Type B pancreatic cell (in vitro differentiated cells): ENCODE measurements around the gene SNAP47. TPM values are rescaled to one million over a fixed set of nuclear protein-coding genes. Genes with fewer than 3 reads are reported as not detected.

Experiments used
- DNase-seq: peaks from one replicate; pipeline ENCODE4 v3.0.0; 2021; ENCODE audit warnings: mixed read lengths; ENCODE audit not compliant: unreplicated experiment; ENCODE audit errors: extremely low spot score
- H3K27ac Mint-ChIP-seq: 2 replicates; pipeline ENCODE4 v1.8.0; 2021; ENCODE audit warnings: mild to moderate bottlenecking, mixed read lengths
- H3K27me3 Mint-ChIP-seq: 2 replicates; pipeline ENCODE4 v1.8.0; 2021; ENCODE audit warnings: mixed read lengths
- H3K36me3 Mint-ChIP-seq: 2 replicates; pipeline ENCODE4 v1.8.0; 2021; ENCODE audit warnings: mixed read lengths
- H3K4me1 Mint-ChIP-seq: one replicate; pipeline ENCODE4 v1.8.0; 2021; ENCODE audit warnings: mixed read lengths; ENCODE audit not compliant: unreplicated experiment
- H3K4me3 Mint-ChIP-seq: 2 replicates; pipeline ENCODE4 v1.8.0; 2021; ENCODE audit warnings: mild to moderate bottlenecking, mixed read lengths
- H3K9me3 Mint-ChIP-seq: 2 replicates; pipeline ENCODE4 v1.8.0; 2021; ENCODE audit warnings: mixed read lengths
- total RNA-seq: library from RNA; stranded (reverse); gene quantifications from 2 replicates; pipeline ENCODE4 v1.2.1, GENCODE V29; 2021; ENCODE audit warnings: low replicate concordance
- TF ChIP-seq, protein P1 (sequence below): fragments of 200-600 bp; sonication (generic); conservative IDR thresholded peaks from 2 replicates; pipeline ENCODE4 v1.5.0; 2021; ENCODE audit warnings: antibody characterized with exemption, mild to moderate bottlenecking

Gene SNAP47
- total RNA-seq, 1 donor from 2014 or later, result 46.2 TPM

DNA sequence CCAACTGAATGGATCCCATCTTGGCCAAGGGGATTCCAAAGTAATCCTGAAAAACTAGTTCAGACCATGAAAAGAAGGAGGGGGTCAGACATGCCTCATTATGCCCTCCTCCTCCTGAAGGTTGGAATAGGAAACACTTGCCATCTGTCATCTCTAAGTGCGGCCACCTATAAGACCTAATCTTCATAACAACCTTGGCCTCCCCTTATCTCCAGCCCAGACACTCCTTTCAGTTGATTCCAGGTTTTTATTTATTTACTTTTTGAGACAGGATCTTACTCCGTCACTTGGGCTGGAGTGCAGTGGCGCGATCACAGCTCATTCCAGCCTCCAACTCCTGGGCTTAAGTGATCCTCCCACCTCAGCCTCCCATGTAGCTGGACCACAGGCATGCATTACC is 19.7 kb downstream of the SNAP47 start:
- DNase-seq, result no peak
- H3K4me3 Mint-ChIP-seq, result no peak overlapping the region
- H3K9me3 Mint-ChIP-seq, result no peaks in the 10 kb centered on the region
- no peaks in the 10 kb centered on the region for H3K4me1 Mint-ChIP-seq
- H3K27me3 Mint-ChIP-seq, result no peaks in the 10 kb centered on the region
- H3K27ac Mint-ChIP-seq, result no peak overlapping the region
- peaks cover 3% of the 10 kb centered on the region for H3K36me3 Mint-ChIP-seq
- TF ChIP-seq, protein P1, sequence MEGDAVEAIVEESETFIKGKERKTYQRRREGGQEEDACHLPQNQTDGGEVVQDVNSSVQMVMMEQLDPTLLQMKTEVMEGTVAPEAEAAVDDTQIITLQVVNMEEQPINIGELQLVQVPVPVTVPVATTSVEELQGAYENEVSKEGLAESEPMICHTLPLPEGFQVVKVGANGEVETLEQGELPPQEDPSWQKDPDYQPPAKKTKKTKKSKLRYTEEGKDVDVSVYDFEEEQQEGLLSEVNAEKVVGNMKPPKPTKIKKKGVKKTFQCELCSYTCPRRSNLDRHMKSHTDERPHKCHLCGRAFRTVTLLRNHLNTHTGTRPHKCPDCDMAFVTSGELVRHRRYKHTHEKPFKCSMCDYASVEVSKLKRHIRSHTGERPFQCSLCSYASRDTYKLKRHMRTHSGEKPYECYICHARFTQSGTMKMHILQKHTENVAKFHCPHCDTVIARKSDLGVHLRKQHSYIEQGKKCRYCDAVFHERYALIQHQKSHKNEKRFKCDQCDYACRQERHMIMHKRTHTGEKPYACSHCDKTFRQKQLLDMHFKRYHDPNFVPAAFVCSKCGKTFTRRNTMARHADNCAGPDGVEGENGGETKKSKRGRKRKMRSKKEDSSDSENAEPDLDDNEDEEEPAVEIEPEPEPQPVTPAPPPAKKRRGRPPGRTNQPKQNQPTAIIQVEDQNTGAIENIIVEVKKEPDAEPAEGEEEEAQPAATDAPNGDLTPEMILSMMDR, result no peak

DNA sequence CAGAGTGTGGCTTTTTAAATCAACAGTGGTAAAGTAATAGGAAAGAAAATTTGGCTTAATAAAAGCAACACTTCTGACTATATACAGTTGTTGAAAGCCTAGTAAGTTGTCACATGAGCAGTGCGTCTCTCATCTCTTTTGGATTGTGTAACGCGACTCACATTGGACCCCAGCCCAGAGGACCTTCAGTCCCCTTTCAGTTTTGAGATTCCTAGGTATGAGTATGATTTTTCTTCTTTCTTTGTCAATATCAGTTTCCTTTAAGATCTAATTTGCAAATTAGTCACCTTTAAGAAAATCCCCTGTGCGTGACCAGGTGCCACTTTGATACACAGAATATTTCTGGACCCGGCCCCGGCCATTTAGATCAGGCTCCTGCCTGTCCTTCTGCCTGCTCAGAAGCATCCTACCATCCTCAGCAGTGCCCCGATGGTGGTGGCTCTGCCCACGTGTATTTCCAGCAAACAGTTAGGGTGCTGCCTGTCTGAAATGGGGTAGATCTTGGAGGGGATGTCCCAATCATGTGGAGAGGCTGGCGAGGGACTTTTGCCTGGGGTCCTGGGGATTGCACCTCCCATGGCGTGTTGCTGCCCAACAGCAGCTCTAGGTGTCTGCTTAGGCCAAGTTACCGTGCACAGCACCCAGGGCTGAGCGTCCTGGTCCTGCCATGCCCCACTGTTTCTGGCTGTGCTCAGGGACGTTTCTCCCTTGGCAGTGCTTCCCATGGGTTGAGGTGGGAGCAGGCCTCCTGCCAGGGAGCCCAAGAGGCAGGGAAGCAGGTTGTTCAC is 21.1 kb downstream of the SNAP47 start:
- Mint-ChIP-seq H3K36me3 (peaks cover 7% of the 10 kb centered on the region), H3K27me3 (no peaks in the 10 kb centered on the region)
- TF ChIP-seq, protein P1, result no peak

DNA sequence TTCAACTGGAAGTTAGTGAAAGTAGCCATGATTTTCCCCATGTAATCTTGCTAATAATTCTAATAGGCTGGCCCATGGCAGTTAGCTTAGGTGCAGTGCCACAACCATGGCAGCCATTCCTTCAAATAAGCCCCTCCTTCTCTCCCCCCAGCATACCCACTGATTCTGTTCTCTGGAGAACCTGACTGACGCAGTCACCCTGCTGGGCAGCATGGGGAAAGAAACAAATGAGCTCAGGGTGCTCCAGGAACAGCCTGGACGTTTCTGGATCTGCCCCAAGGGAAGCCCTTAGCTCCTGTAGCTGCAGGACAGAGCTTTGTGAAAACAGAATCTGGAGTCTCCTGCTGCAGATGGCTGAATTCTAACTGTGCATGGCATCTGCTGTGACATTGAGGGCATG is 22.5 kb downstream of the SNAP47 start:
- no peaks in the 10 kb centered on the region for H3K4me1 Mint-ChIP-seq
- H3K27ac Mint-ChIP-seq, result no peak overlapping the region
- H3K4me3 Mint-ChIP-seq, result no peak overlapping the region
- H3K27me3 Mint-ChIP-seq, result no peaks in the 10 kb centered on the region
- no peak for DNase-seq
- H3K9me3 Mint-ChIP-seq, result no peaks in the 10 kb centered on the region
- TF ChIP-seq, protein P1, result no peak
- H3K36me3 Mint-ChIP-seq, result peaks cover 7% of the 10 kb centered on the region

More for the DNA sequence above, 21.1 kb downstream of the SNAP47 start:
- Mint-ChIP-seq H3K9me3 (no peaks in the 10 kb centered on the region), H3K27ac (no peak overlapping the region), H3K4me3 (no peak overlapping the region), H3K4me1 (no peaks in the 10 kb centered on the region)
- DNase-seq, result no peak

DNA sequence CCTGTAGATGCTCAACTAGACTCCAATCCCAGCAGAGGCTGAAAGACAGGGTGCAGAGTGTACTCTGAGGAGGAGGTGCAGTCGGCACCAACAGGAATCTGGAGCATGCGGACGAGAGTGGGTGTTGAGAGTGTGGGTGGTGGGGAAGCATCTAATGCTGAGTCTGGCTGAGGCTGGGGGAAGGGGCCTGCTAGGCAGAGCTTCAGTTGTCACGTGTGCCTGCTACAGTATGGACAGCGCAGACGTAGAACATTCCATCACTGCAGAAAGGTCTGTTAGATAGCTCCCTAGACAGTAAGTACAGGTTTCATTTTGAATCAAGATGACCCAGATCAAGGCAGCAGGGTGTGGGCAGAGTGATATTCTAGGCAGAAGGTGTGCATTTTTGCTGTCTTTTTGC is 23.1 kb downstream of the SNAP47 start:
- Mint-ChIP-seq H3K9me3 (no peaks in the 10 kb centered on the region), H3K36me3 (peaks cover 7% of the 10 kb centered on the region), H3K27me3 (no peaks in the 10 kb centered on the region), H3K4me3 (no peak overlapping the region), H3K27ac (no peak overlapping the region), H3K4me1 (no peaks in the 10 kb centered on the region)
- DNase-seq, result no peak
- TF ChIP-seq, protein P1, result no peak

DNA sequence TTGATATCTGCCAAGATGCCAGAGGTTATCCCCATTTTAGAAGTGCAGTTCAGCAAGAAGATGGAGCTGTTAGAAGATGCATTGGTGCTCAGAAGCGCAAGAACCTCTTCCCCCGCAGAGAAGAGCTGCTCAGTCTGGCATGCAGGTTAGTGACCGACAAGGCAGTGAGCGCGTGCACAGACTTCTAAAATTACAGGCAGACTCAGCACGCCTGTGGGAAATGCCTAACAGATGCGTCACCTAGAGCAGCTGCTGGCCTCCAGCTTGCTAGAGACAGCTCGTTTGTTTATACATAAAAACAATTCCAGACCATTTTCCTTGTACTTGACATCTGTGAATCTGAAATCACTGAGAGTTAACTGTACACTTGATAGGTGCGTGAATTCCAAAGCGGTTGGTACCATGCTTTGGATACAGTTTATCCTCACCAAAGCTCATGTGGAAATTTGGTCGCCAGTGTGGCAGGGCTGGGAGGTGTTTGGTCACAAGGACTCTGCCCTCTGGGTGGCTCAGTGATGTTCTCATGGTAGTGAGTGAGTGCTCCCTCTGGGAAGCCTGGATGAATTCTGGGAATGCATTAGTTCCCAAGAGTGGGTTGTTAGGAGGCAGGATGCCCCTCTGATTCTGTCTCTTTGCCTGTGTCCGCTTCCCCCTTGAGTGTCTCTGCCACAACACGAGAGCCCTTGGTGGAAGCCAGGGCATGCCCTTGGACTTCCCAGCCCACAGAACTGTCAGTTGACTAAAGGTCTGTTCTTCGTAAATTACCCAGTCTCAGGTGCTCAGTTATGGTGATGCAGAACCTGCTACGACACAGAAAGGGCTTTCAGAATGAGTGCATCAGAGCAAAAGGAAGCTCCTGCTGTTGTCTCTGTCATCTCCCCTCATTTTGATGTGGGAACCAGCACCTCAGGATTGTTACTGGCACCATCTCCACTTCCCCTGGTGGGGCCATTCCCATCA is 24.4 kb downstream of the SNAP47 start:
- Mint-ChIP-seq H3K27ac (no peak overlapping the region), H3K27me3 (peaks cover 4% of the 10 kb centered on the region), H3K4me3 (no peak overlapping the region), H3K4me1 (no peaks in the 10 kb centered on the region), H3K9me3 (no peaks in the 10 kb centered on the region), H3K36me3 (peaks cover 14% of the 10 kb centered on the region)
- TF ChIP-seq, protein P1, result no peak
- DNase-seq, result no peak
